NT2/D1 (cell line): ENCODE data around the gene CCDC102B.
A peak's percentile ranks its signal among the peaks of the same experiment; 100 is the strongest.

Experiments
- DNase-seq: peaks from one replicate; pipeline ENCODE4 v3.0.0-alpha.2; 2011; ENCODE audit warnings: low read depth, low spot score
- H3K27me3 ChIP-seq: 2 replicates; pipeline ENCODE4 v1.6.0; 2011; ENCODE audit warnings: mild to moderate bottlenecking; ENCODE audit not compliant: insufficient read length, insufficient read depth
- H3K36me3 ChIP-seq: 2 replicates; pipeline ENCODE4 v1.6.1; 2011; ENCODE audit warnings: mild to moderate bottlenecking, low read length, mixed read lengths; ENCODE audit not compliant: insufficient read depth, insufficient read length
- H3K4me1 ChIP-seq: 2 replicates; pipeline ENCODE4 v1.5.1; 2011; ENCODE audit not compliant: insufficient read depth, insufficient read length
- H3K4me3 ChIP-seq: 2 replicates; pipeline ENCODE4 v1.5.1; 2011; ENCODE audit warnings: low read depth; ENCODE audit not compliant: insufficient read length
- H3K9ac ChIP-seq: 2 replicates; pipeline ENCODE4 v1.6.0; 2011; ENCODE audit warnings: low read depth; ENCODE audit not compliant: insufficient read length
- H3K9me3 ChIP-seq: 2 replicates; pipeline ENCODE4 v1.5.1; 2011; ENCODE audit warnings: mild to moderate bottlenecking, low read length; ENCODE audit not compliant: insufficient read depth
- SUZ12 ChIP-seq: IDR thresholded peaks from 2 replicates; pipeline ENCODE4 v1.6.1; 2011; ENCODE audit not compliant: insufficient read length, insufficient read depth; ENCODE audit errors: extremely low read depth
- YY1 ChIP-seq: IDR thresholded peaks from 2 replicates; pipeline ENCODE4 v1.6.1; 2011; ENCODE audit not compliant: insufficient read length, insufficient read depth
- ZNF274 ChIP-seq: IDR thresholded peaks from 2 replicates; pipeline ENCODE4 v1.6.1; 2011; ENCODE audit warnings: mild to moderate bottlenecking, low read depth, low read length

Gene CCDC102B

GRCh38 chr18:68830256-68831045, 32.6 kb downstream of the CCDC102B start:
- Histone ChIP-seq H3K36me3 (no peaks in the 10 kb centered on the region), H3K27me3 (no peaks in the 10 kb centered on the region), H3K4me1 (no peaks in the 10 kb centered on the region), H3K9me3 (no peaks in the 10 kb centered on the region), H3K9ac (no peak overlapping the region), H3K4me3 (no peak overlapping the region)
- TF ChIP-seq SUZ12 (no peak), ZNF274 (no peak), YY1 (no peak)
- no peak for DNase-seq

GRCh38 chr18:68833756-68834155, 35.9 kb downstream of the CCDC102B start:
- Histone ChIP-seq H3K9ac (no peak overlapping the region), H3K4me3 (no peak overlapping the region), H3K9me3 (no peaks in the 10 kb centered on the region), H3K27me3 (no peaks in the 10 kb centered on the region), H3K4me1 (no peaks in the 10 kb centered on the region), H3K36me3 (no peaks in the 10 kb centered on the region)
- TF ChIP-seq YY1 = no peak
- DNase-seq = no peak

GRCh38 chr18:68837665-68838451, 40.0 kb downstream of the CCDC102B start:
- TF ChIP-seq SUZ12 (no peak), YY1 (no peak), ZNF274 (no peak)
- no peak for DNase-seq
- Histone ChIP-seq H3K9ac (no peak overlapping the region), H3K4me3 (no peak overlapping the region), H3K27me3 (no peaks in the 10 kb centered on the region), H3K9me3 (no peaks in the 10 kb centered on the region), H3K36me3 (no peaks in the 10 kb centered on the region), H3K4me1 (no peaks in the 10 kb centered on the region)

- Histone ChIP-seq H3K9me3 (no peaks in the 10 kb centered on the region), H3K4me3 (no peak overlapping the region), H3K9ac (no peak overlapping the region), H3K36me3 (no peaks in the 10 kb centered on the region), H3K4me1 (no peaks in the 10 kb centered on the region), H3K27me3 (no peaks in the 10 kb centered on the region)
- DNase-seq = no peak
- TF ChIP-seq YY1 = no peak
- no peak for TF ChIP-seq SUZ12
- TF ChIP-seq ZNF274 = no peak
These were observed 41.8 kb downstream of the CCDC102B start for GRCh38 chr18:68839701-68840100.

GRCh38 chr18:68840554-68841263, 42.8 kb downstream of the CCDC102B start:
- DNase-seq = peak; percentile 22
- no peak overlapping the region for H3K9ac ChIP-seq
- H3K27me3 ChIP-seq = no peaks in the 10 kb centered on the region
- TF ChIP-seq SUZ12 (no peak), YY1 (no peak), ZNF274 (no peak)
- no peaks in the 10 kb centered on the region for H3K36me3 ChIP-seq
- H3K4me3 ChIP-seq = no peak overlapping the region
- H3K9me3 ChIP-seq = no peaks in the 10 kb centered on the region
- no peaks in the 10 kb centered on the region for H3K4me1 ChIP-seq

- no peaks in the 10 kb centered on the region for H3K4me1 ChIP-seq
- DNase-seq = no peak
These were observed 43.4 kb downstream of the CCDC102B start for GRCh38 chr18:68841301-68841700.

GRCh38 chr18:68842951-68843350, 45.1 kb downstream of the CCDC102B start:
- Histone ChIP-seq H3K4me3 (no peak overlapping the region), H3K9me3 (no peaks in the 10 kb centered on the region), H3K36me3 (no peaks in the 10 kb centered on the region), H3K4me1 (no peaks in the 10 kb centered on the region), H3K9ac (no peak overlapping the region), H3K27me3 (no peaks in the 10 kb centered on the region)
- DNase-seq = no peak
- TF ChIP-seq YY1 (no peak), SUZ12 (no peak), ZNF274 (no peak)

More at GRCh38 chr18:68841301-68841700, 43.4 kb downstream of the CCDC102B start:
- Histone ChIP-seq H3K9me3 (no peaks in the 10 kb centered on the region), H3K36me3 (no peaks in the 10 kb centered on the region), H3K4me3 (no peak overlapping the region), H3K9ac (no peak overlapping the region), H3K27me3 (no peaks in the 10 kb centered on the region)
- TF ChIP-seq SUZ12 (no peak), ZNF274 (no peak), YY1 (no peak)
